K562 (cell line): Measurements from ENCODE around the gene PTCD3. TPM values are rescaled to one million over a fixed set of nuclear protein-coding genes. Genes with fewer than 3 reads are reported as not detected.
A peak's percentile ranks its signal among the peaks of the same experiment; 100 is the strongest.

Experiments
- CBFA2T2 ChIP-seq: fragments of 450-650 bp; conservative IDR thresholded peaks from 2 replicates; pipeline ENCODE4 v1.6.1; 2017; ENCODE audit warnings: mild to moderate bottlenecking
- CBX2 ChIP-seq: fragments of 200-600 bp; sonication (generic); IDR thresholded peaks from one replicate; pipeline ENCODE4 v1.6.1; 2012; ENCODE audit warnings: mild to moderate bottlenecking, low read length, inconsistent platforms; ENCODE audit not compliant: insufficient read depth, poor library complexity, severe bottlenecking
- FOSL1 ChIP-seq: fragments of 200-800 bp; sonication (Bioruptor generic); conservative IDR thresholded peaks from 2 replicates; pipeline ENCODE4 v1.6.1; 2016; ENCODE audit warnings: missing genetic modification characterization, missing compliant biosample characterization
- HSF4 ChIP-seq: fragments of 250-450 bp; sonication (Bioruptor Pico); IDR thresholded peaks from 2 replicates; pipeline ENCODE4 v2.1.2; 2022; ENCODE audit warnings: mild to moderate bottlenecking, moderate library complexity, borderline replicate concordance
- SMARCA4 ChIP-seq: fragments of 450-650 bp; IDR thresholded peaks from 2 replicates; pipeline ENCODE4 v1.6.1; 2016
- TAL1 ChIP-seq: fragments of 450-650 bp; IDR thresholded peaks from 2 replicates; pipeline ENCODE4 v1.6.1; 2016; ENCODE audit warnings: mild to moderate bottlenecking
- TARDBP ChIP-seq: fragments of 450-650 bp; IDR thresholded peaks from 2 replicates; pipeline ENCODE4 v1.6.1; 2016
- TEAD4 ChIP-seq, 2 experiments: sonication (generic) in 1 of 2; formaldehyde crosslinking in 1 of 2; IDR thresholded peaks; 2 replicates each; pipeline versions ENCODE4 v1.6.1 to v1.8.0; 2012 to 2022; ENCODE audit warnings: borderline replicate concordance in 1 of 2, inconsistent platforms in 1 of 2, low read length in 1 of 2, mild to moderate bottlenecking in 1 of 2, missing genetic modification reagents in 1 of 2
- TRIM28 ChIP-seq: fragments of 450-650 bp; IDR thresholded peaks from 2 replicates; pipeline ENCODE4 v1.6.1; 2017
- ZNF197 ChIP-seq: fragments of 200-800 bp; sonication (Bioruptor generic); IDR thresholded peaks from 2 replicates; pipeline ENCODE4 v1.6.1; 2016; ENCODE audit warnings: low read depth, missing genetic modification characterization, missing compliant biosample characterization
- polyA plus RNA-seq, 8 experiments: library from polyadenylated mRNA; depleted of rRNA in 4 of 8; stranded (reverse) in 5 of 8; unstranded in 3 of 8; fragments of >200 nt; fragmentation: Nextera tagmentation in 2 of 8; fragmentation: Illumina TruSeq in 1 of 8; extraction: Ambion mirVana in 2 of 8; extraction: Trizol in 1 of 8; gene quantifications; 2 replicates each; pipeline versions ENCODE4 v1.2.1 to v1.2.3, GENCODE V29; 2011 to 2014; ENCODE audit warnings: inconsistent platforms in 1 of 8, missing spikeins in 1 of 8
- total RNA-seq, 7 experiments: library from RNA; depleted of rRNA in 6 of 7; stranded (reverse); fragments of >200 nt in 6 of 7; fragmentation: Illumina TruSeq in 2 of 7; extraction: Trizol in 2 of 7; gene quantifications; 2 replicates each; pipeline versions ENCODE4 v1.2.1 to v1.2.3, GENCODE V29; 2011 to 2021; ENCODE audit warnings: low replicate concordance in 1 of 7
- TF ChIP-seq, protein P1 (sequence below), 2 experiments: fragments of 450-650 bp; formaldehyde crosslinking in 1 of 2; IDR thresholded peaks; 2 replicates each; pipeline versions ENCODE4 v1.4.0 to v1.6.1; 2014 to 2020; ENCODE audit warnings: mild to moderate bottlenecking in 2 of 2, borderline replicate concordance in 1 of 2, low read depth in 1 of 2
- TF ChIP-seq, protein P2 (sequence below): fragments of 200-800 bp; sonication (Bioruptor generic); IDR thresholded peaks from 2 replicates; pipeline ENCODE4 v1.6.1; 2017; ENCODE audit warnings: missing genetic modification characterization, missing compliant biosample characterization
- TF ChIP-seq, protein P3 (sequence below): sonication (generic); formaldehyde crosslinking; IDR thresholded peaks from 2 replicates; pipeline ENCODE4 v1.8.1; 2023; ENCODE audit warnings: mild to moderate bottlenecking, missing genetic modification reagents
- TF ChIP-seq, protein P4 (sequence below): fragments of 450-650 bp; conservative IDR thresholded peaks from 2 replicates; pipeline ENCODE4 v1.6.1; 2016; ENCODE audit warnings: missing genetic modification characterization, low read depth, mild to moderate bottlenecking, missing compliant biosample characterization, moderate library complexity
- TF ChIP-seq, protein P5 (sequence below): sonication (generic); formaldehyde crosslinking; IDR thresholded peaks from 2 replicates; pipeline ENCODE4 v1.9.0; 2022; ENCODE audit warnings: mild to moderate bottlenecking, missing genetic modification reagents

Gene PTCD3
- total and polyA plus RNA-seq, 9 of the 15 experiments (the other 6 are each of a cell fraction or from before 2014, with no cell fraction given): 65.2 to 241 (median 172) TPM

DNA sequence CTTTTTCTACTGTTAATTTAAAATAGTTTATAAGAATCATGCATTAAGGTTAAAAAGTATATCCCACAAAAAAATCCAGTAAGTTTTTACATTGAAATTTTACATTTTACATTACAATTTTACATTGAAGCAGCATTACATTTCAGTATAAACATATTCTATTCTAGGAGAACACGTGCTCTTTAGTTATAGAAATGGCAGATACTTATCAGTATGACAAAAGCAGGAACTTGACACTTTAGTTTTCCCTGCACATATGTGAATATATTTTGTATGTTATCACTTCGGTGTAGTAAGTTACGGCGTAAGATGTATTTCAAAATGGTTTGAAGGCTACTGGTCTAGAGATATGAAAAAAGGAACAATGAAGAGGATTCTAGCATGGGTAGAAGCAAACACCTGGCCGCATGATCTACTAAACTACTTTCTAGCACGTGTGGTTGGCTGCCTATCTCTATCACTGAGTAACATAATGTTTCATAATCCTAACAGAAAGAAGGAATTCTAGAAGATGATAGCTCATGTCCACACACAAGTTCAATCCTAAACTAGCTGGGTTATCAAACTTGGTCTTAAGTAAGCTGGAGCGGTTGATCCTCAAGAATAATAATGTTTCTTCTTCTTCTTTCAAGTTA is 83.9 kb downstream of the PTCD3 start (continued):
- TF ChIP-seq, protein P1, sequence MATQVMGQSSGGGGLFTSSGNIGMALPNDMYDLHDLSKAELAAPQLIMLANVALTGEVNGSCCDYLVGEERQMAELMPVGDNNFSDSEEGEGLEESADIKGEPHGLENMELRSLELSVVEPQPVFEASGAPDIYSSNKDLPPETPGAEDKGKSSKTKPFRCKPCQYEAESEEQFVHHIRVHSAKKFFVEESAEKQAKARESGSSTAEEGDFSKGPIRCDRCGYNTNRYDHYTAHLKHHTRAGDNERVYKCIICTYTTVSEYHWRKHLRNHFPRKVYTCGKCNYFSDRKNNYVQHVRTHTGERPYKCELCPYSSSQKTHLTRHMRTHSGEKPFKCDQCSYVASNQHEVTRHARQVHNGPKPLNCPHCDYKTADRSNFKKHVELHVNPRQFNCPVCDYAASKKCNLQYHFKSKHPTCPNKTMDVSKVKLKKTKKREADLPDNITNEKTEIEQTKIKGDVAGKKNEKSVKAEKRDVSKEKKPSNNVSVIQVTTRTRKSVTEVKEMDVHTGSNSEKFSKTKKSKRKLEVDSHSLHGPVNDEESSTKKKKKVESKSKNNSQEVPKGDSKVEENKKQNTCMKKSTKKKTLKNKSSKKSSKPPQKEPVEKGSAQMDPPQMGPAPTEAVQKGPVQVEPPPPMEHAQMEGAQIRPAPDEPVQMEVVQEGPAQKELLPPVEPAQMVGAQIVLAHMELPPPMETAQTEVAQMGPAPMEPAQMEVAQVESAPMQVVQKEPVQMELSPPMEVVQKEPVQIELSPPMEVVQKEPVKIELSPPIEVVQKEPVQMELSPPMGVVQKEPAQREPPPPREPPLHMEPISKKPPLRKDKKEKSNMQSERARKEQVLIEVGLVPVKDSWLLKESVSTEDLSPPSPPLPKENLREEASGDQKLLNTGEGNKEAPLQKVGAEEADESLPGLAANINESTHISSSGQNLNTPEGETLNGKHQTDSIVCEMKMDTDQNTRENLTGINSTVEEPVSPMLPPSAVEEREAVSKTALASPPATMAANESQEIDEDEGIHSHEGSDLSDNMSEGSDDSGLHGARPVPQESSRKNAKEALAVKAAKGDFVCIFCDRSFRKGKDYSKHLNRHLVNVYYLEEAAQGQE (IDR thresholded peaks at IDR 0.05; ENCODE audit: borderline replicate concordance): 0 out of 2 replicates have a peak, but pooled peaks have one; percentile 6
- TF ChIP-seq, protein P1 (CRISPR knock-in tag; IDR thresholded peaks at IDR 0.05; ENCODE audit: low read depth): no peak
- TF ChIP-seq TRIM28 (no peak), FOSL1 (tag) (peak; percentile 36), CBFA2T2 (peak; percentile 45), SMARCA4 (no peak), ZNF197 (0 out of 2 replicates have a peak, but pooled peaks have one; percentile 28), CBX2 (no peak), TEAD4 (IDR thresholded peaks at IDR 0.05; ENCODE audit: low read length) (peak; percentile 64), TEAD4 (CRISPR knock-in tag; IDR thresholded peaks at IDR 0.05; ENCODE audit: borderline replicate concordance) (no peak), TAL1 (peak; percentile 6; the same call in 1 of the 2 replicates), TARDBP (no peak), HSF4 (0 out of 2 replicates have a peak, but pooled peaks have one; percentile 21)
- TF ChIP-seq, protein P2, sequence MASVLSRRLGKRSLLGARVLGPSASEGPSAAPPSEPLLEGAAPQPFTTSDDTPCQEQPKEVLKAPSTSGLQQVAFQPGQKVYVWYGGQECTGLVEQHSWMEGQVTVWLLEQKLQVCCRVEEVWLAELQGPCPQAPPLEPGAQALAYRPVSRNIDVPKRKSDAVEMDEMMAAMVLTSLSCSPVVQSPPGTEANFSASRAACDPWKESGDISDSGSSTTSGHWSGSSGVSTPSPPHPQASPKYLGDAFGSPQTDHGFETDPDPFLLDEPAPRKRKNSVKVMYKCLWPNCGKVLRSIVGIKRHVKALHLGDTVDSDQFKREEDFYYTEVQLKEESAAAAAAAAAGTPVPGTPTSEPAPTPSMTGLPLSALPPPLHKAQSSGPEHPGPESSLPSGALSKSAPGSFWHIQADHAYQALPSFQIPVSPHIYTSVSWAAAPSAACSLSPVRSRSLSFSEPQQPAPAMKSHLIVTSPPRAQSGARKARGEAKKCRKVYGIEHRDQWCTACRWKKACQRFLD (CRISPR knock-in tag): 0 out of 2 replicates have a peak, but pooled peaks have one; percentile 40
- TF ChIP-seq, protein P3, sequence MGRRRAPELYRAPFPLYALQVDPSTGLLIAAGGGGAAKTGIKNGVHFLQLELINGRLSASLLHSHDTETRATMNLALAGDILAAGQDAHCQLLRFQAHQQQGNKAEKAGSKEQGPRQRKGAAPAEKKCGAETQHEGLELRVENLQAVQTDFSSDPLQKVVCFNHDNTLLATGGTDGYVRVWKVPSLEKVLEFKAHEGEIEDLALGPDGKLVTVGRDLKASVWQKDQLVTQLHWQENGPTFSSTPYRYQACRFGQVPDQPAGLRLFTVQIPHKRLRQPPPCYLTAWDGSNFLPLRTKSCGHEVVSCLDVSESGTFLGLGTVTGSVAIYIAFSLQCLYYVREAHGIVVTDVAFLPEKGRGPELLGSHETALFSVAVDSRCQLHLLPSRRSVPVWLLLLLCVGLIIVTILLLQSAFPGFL (CRISPR knock-in tag): no peak
- TF ChIP-seq, protein P4, sequence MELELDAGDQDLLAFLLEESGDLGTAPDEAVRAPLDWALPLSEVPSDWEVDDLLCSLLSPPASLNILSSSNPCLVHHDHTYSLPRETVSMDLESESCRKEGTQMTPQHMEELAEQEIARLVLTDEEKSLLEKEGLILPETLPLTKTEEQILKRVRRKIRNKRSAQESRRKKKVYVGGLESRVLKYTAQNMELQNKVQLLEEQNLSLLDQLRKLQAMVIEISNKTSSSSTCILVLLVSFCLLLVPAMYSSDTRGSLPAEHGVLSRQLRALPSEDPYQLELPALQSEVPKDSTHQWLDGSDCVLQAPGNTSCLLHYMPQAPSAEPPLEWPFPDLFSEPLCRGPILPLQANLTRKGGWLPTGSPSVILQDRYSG (tag): 0 out of 2 replicates have a peak, but pooled peaks have one; percentile 34
- TF ChIP-seq, protein P5, sequence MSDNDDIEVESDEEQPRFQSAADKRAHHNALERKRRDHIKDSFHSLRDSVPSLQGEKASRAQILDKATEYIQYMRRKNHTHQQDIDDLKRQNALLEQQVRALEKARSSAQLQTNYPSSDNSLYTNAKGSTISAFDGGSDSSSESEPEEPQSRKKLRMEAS (CRISPR knock-in tag): no peak
